HepG2 (cell line): ENCODE results near the gene RREB1. TPM values are rescaled to one million over a fixed set of nuclear protein-coding genes. Genes with fewer than 3 reads are reported as not detected.
A peak's percentile ranks its signal among the peaks of the same experiment; 100 is the strongest.

Experiments
- BCLAF1 ChIP-seq: fragments of 450-650 bp; IDR thresholded peaks from 2 replicates; pipeline ENCODE4 v1.6.1; 2017; ENCODE audit warnings: mild to moderate bottlenecking
- BHLHE40 ChIP-seq: IDR thresholded peaks from 2 replicates; pipeline ENCODE4 v1.6.1; 2011; ENCODE audit warnings: low read length, improper control_type of control experiment
- ERF ChIP-seq: IDR thresholded peaks from 2 replicates; pipeline ENCODE4 v1.6.1; 2018; ENCODE audit warnings: missing biosample characterization, missing genetic modification reagents
- JUN ChIP-seq: sonication (generic); formaldehyde crosslinking; IDR thresholded peaks from 2 replicates; pipeline ENCODE4 v1.4.0; 2020; ENCODE audit warnings: mild to moderate bottlenecking, missing genetic modification reagents
- NR2F6 ChIP-seq, 2 experiments: IDR thresholded peaks; 2 replicates each; pipeline ENCODE4 v1.6.1; 2016; ENCODE audit warnings: antibody characterized with exemption in 1 of 2, mild to moderate bottlenecking in 1 of 2
- PHB2 ChIP-seq: fragments of 450-650 bp; IDR thresholded peaks from 2 replicates; pipeline ENCODE4 v1.6.1; 2018; ENCODE audit not compliant: partially characterized antibody
- PREB ChIP-seq: sonication (generic); formaldehyde crosslinking; IDR thresholded peaks from 2 replicates; pipeline ENCODE4 v1.4.0; 2020; ENCODE audit warnings: missing genetic modification reagents
- RARA ChIP-seq: IDR thresholded peaks from 2 replicates; pipeline ENCODE4 v1.6.1; 2016; ENCODE audit warnings: missing genetic modification reagents, missing compliant biosample characterization
- TIGD3 ChIP-seq: sonication (generic); formaldehyde crosslinking; IDR thresholded peaks from 2 replicates; pipeline ENCODE4 v1.5.1; 2020; ENCODE audit warnings: mild to moderate bottlenecking, missing genetic modification reagents, borderline replicate concordance
- ZFP36 ChIP-seq: fragments of 150-350 bp; IDR thresholded peaks from 2 replicates; pipeline ENCODE4 v1.6.1; 2018; ENCODE audit warnings: borderline replicate concordance, low read length, low read depth; ENCODE audit not compliant: partially characterized antibody
- ZHX1 ChIP-seq: sonication (generic); formaldehyde crosslinking; IDR thresholded peaks from 2 replicates; pipeline ENCODE4 v1.8.1; 2022; ENCODE audit warnings: low read depth, mild to moderate bottlenecking, missing genetic modification reagents
- ZNF317 ChIP-seq: sonication (generic); formaldehyde crosslinking; IDR thresholded peaks from 2 replicates; pipeline ENCODE4 v1.5.0; 2020; ENCODE audit warnings: mild to moderate bottlenecking, missing genetic modification reagents
- ZNF382 ChIP-seq: sonication (generic); formaldehyde crosslinking; IDR thresholded peaks from 2 replicates; pipeline ENCODE4 v1.5.0; 2020; ENCODE audit warnings: missing genetic modification reagents, mild to moderate bottlenecking, borderline replicate concordance
- ZNF598 ChIP-seq: sonication (generic); formaldehyde crosslinking; IDR thresholded peaks from 2 replicates; pipeline ENCODE4 v1.5.1; 2020; ENCODE audit warnings: mild to moderate bottlenecking, missing genetic modification reagents, borderline replicate concordance
- ZNF615 ChIP-seq: sonication (generic); formaldehyde crosslinking; IDR thresholded peaks from 2 replicates; pipeline ENCODE4 v1.5.0; 2020; ENCODE audit warnings: mild to moderate bottlenecking, missing genetic modification reagents, borderline replicate concordance
- ZUFSP ChIP-seq: sonication (generic); formaldehyde crosslinking; IDR thresholded peaks from 2 replicates; pipeline ENCODE4 v1.9.0; 2021; ENCODE audit warnings: missing genetic modification reagents, mild to moderate bottlenecking, borderline replicate concordance
- polyA plus RNA-seq, 8 experiments: library from polyadenylated mRNA; depleted of rRNA in 3 of 8; stranded (reverse) in 7 of 8; unstranded in 1 of 8; fragments of >200 nt; fragmentation: Illumina TruSeq in 4 of 8; extraction: Trizol in 4 of 8; gene quantifications; 2 replicates each; pipeline versions ENCODE4 v1.2.1 to v1.2.3, GENCODE V29; 2011 to 2016; ENCODE audit warnings: low read depth in 4 of 8, missing spikeins in 1 of 8, mixed read lengths in 1 of 8; ENCODE audit not compliant: insufficient read depth in 1 of 8
- total RNA-seq, 5 experiments: library from RNA; depleted of rRNA; stranded (reverse); fragments of >200 nt; fragmentation: Illumina TruSeq; extraction: Trizol; gene quantifications; 2 replicates each; pipeline ENCODE4 v1.2.3, GENCODE V29; 2016; ENCODE audit warnings: low read depth in 1 of 5

The RREB1 gene
- total and polyA plus RNA-seq, 2 of the 13 experiments (the other 11 are each of a cell fraction or from before 2014, with no cell fraction given): 6.1 to 23.2 TPM

- TF ChIP-seq ZHX1 (no peak), ERF (CRISPR knock-in tag) (no peak), RARA (0 out of 2 replicates have a peak, but pooled peaks have one; percentile 24), ZNF382 (no peak), BCLAF1 (no peak), PHB2 (no peak), ZNF317 (CRISPR knock-in tag) (no peak), TIGD3 (CRISPR knock-in tag) (no peak), ZNF615 (CRISPR knock-in tag) (no peak), ZFP36 (no peak), ZUFSP (no peak), JUN (CRISPR knock-in tag) (no peak), PREB (CRISPR knock-in tag) (no peak), ZNF598 (CRISPR knock-in tag) (no peak), BHLHE40 (peak; percentile 52), NR2F6 (IDR thresholded peaks at IDR 0.05) (0 out of 2 replicates have a peak, but pooled peaks have one; percentile 32), NR2F6 (CRISPR knock-in tag; IDR thresholded peaks at IDR 0.05) (peak; percentile 48)
These were observed 107.4 kb downstream of the RREB1 start (continued) for GRCh38 chr6:7215131-7215530.
